Measurements from ENCODE around the gene UNC119B.
A peak's percentile ranks its signal among the peaks of the same experiment; 100 is the strongest.

Gene UNC119B

GRCh38 chr12:120706029-120706428, 4.2 kb upstream of the UNC119B start:
- peaks cover 18% of the 10 kb centered on the region for H3K36me3 ChIP-seq (ENCODE audit: insufficient read depth, low read length)
- H3K9ac ChIP-seq (ENCODE audit: low read length) = no peak overlapping the region
- H3K4me3 ChIP-seq (ENCODE audit: low read depth in 1 of 2, low read length in 2 of 2) = no peak overlapping the region
- H3K9me3 ChIP-seq (ENCODE audit: low read length) = no peaks in the 10 kb centered on the region
- H3K27ac ChIP-seq (ENCODE audit: low read depth, low read length) = no peak overlapping the region
- no peaks in the 10 kb centered on the region for H3K27me3 ChIP-seq (ENCODE audit: control insufficient read depth in 1 of 2, insufficient read depth in 2 of 2, low read length in 2 of 2)
- peaks cover 7% of the 10 kb centered on the region for H3K4me1 ChIP-seq (ENCODE audit: insufficient read depth, low read length)

GRCh38 chr12:120708651-120709050, 1.6 kb upstream of the UNC119B start:
- peaks cover 8% of the 10 kb centered on the region for H3K36me3 ChIP-seq (ENCODE audit: insufficient read depth, low read length)
- no peaks in the 10 kb centered on the region for H3K9me3 ChIP-seq (ENCODE audit: low read length)
- H3K27me3 ChIP-seq (ENCODE audit: control insufficient read depth in 1 of 2, insufficient read depth in 2 of 2, low read length in 2 of 2) = no peaks in the 10 kb centered on the region
- H3K27ac ChIP-seq (ENCODE audit: low read depth, low read length) = no peak overlapping the region
- H3K9ac ChIP-seq (ENCODE audit: low read length) = no peak overlapping the region
- peaks cover 19% of the 10 kb centered on the region for H3K4me1 ChIP-seq (ENCODE audit: insufficient read depth, low read length)
- no peak overlapping the region for H3K4me3 ChIP-seq (ENCODE audit: low read depth in 1 of 2, low read length in 2 of 2)

- Histone ChIP-seq H3K4me1 (ENCODE audit: insufficient read depth, low read length) (peaks cover 23% of the 10 kb centered on the region), H3K27me3 (ENCODE audit: control insufficient read depth in 1 of 2, insufficient read depth in 2 of 2, low read length in 2 of 2) (no peaks in the 10 kb centered on the region), H3K9ac (ENCODE audit: low read length) (peak overlapping the region; percentile 59), H3K27ac (ENCODE audit: low read depth, low read length) (peak overlapping the region; percentile 85), H3K4me3 (ENCODE audit: low read depth in 1 of 2, low read length in 2 of 2) (peak overlapping the region; percentile 67 to 68), H3K36me3 (ENCODE audit: insufficient read depth, low read length) (peaks cover 23% of the 10 kb centered on the region), H3K9me3 (ENCODE audit: low read length) (no peaks in the 10 kb centered on the region)
Observed at GRCh38 chr12:120710805-120711296, 593 bp downstream of the UNC119B start.

- Histone ChIP-seq H3K4me3 (ENCODE audit: low read depth in 1 of 2, low read length in 2 of 2) (peak overlapping the region; percentile 67 to 68), H3K9me3 (ENCODE audit: low read length) (no peaks in the 10 kb centered on the region), H3K36me3 (ENCODE audit: insufficient read depth, low read length) (peaks cover 29% of the 10 kb centered on the region), H3K27ac (ENCODE audit: low read depth, low read length) (peak overlapping the region; percentile 85), H3K27me3 (ENCODE audit: control insufficient read depth in 1 of 2, insufficient read depth in 2 of 2, low read length in 2 of 2) (no peaks in the 10 kb centered on the region), H3K9ac (ENCODE audit: low read length) (no peak overlapping the region), H3K4me1 (ENCODE audit: insufficient read depth, low read length) (peaks cover 23% of the 10 kb centered on the region)
Observed at GRCh38 chr12:120711411-120711810, 1.2 kb downstream of the UNC119B start.

- Histone ChIP-seq H3K4me1 (ENCODE audit: insufficient read depth, low read length) (peaks cover 23% of the 10 kb centered on the region), H3K9ac (ENCODE audit: low read length) (no peak overlapping the region), H3K27ac (ENCODE audit: low read depth, low read length) (no peak overlapping the region), H3K4me3 (ENCODE audit: low read depth in 1 of 2, low read length in 2 of 2) (no peak overlapping the region), H3K27me3 (ENCODE audit: control insufficient read depth in 1 of 2, insufficient read depth in 2 of 2, low read length in 2 of 2) (no peaks in the 10 kb centered on the region), H3K36me3 (ENCODE audit: insufficient read depth, low read length) (peaks cover 38% of the 10 kb centered on the region), H3K9me3 (ENCODE audit: low read length) (no peaks in the 10 kb centered on the region)
Observed at GRCh38 chr12:120712610-120713009, 2.4 kb downstream of the UNC119B start.

GRCh38 chr12:120713861-120714482, 3.7 kb downstream of the UNC119B start:
- Histone ChIP-seq H3K9ac (ENCODE audit: low read length) (no peak overlapping the region), H3K36me3 (ENCODE audit: insufficient read depth, low read length) (peaks cover 49% of the 10 kb centered on the region), H3K4me3 (ENCODE audit: low read depth in 1 of 2, low read length in 2 of 2) (no peak overlapping the region), H3K9me3 (ENCODE audit: low read length) (no peaks in the 10 kb centered on the region), H3K27ac (ENCODE audit: low read depth, low read length) (no peak overlapping the region), H3K27me3 (ENCODE audit: control insufficient read depth in 1 of 2, insufficient read depth in 2 of 2, low read length in 2 of 2) (no peaks in the 10 kb centered on the region), H3K4me1 (ENCODE audit: insufficient read depth, low read length) (peaks cover 23% of the 10 kb centered on the region)

GRCh38 chr12:120718055-120718454, 7.8 kb downstream of the UNC119B start:
- no peak overlapping the region for H3K27ac ChIP-seq (ENCODE audit: low read depth, low read length)
- H3K27me3 ChIP-seq (ENCODE audit: control insufficient read depth in 1 of 2, insufficient read depth in 2 of 2, low read length in 2 of 2) = no peaks in the 10 kb centered on the region
- no peaks in the 10 kb centered on the region for H3K9me3 ChIP-seq (ENCODE audit: low read length)
- no peak overlapping the region for H3K4me3 ChIP-seq (ENCODE audit: low read depth in 1 of 2, low read length in 2 of 2)
- H3K36me3 ChIP-seq (ENCODE audit: insufficient read depth, low read length) = peaks cover 84% of the 10 kb centered on the region
- no peak overlapping the region for H3K9ac ChIP-seq (ENCODE audit: low read length)
- H3K4me1 ChIP-seq (ENCODE audit: insufficient read depth, low read length) = peaks cover 10% of the 10 kb centered on the region

GRCh38 chr12:120719072-120719471, 8.8 kb downstream of the UNC119B start:
- Histone ChIP-seq H3K9ac (ENCODE audit: low read length) (no peak overlapping the region), H3K4me1 (ENCODE audit: insufficient read depth, low read length) (peaks cover 6% of the 10 kb centered on the region), H3K9me3 (ENCODE audit: low read length) (no peaks in the 10 kb centered on the region), H3K36me3 (ENCODE audit: insufficient read depth, low read length) (peaks cover 84% of the 10 kb centered on the region), H3K27ac (ENCODE audit: low read depth, low read length) (no peak overlapping the region), H3K27me3 (ENCODE audit: control insufficient read depth in 1 of 2, insufficient read depth in 2 of 2, low read length in 2 of 2) (no peaks in the 10 kb centered on the region), H3K4me3 (ENCODE audit: low read depth in 1 of 2, low read length in 2 of 2) (no peak overlapping the region)

GRCh38 chr12:120719496-120720233, 9.4 kb downstream of the UNC119B start:
- H3K9me3 ChIP-seq (ENCODE audit: low read length) = no peaks in the 10 kb centered on the region
- H3K4me1 ChIP-seq (ENCODE audit: insufficient read depth, low read length) = peaks cover 7% of the 10 kb centered on the region
- no peak overlapping the region for H3K9ac ChIP-seq (ENCODE audit: low read length)
- H3K27ac ChIP-seq (ENCODE audit: low read depth, low read length) = no peak overlapping the region
- no peaks in the 10 kb centered on the region for H3K27me3 ChIP-seq (ENCODE audit: control insufficient read depth in 1 of 2, insufficient read depth in 2 of 2, low read length in 2 of 2)
- H3K36me3 ChIP-seq (ENCODE audit: insufficient read depth, low read length) = peaks cover 82% of the 10 kb centered on the region
- H3K4me3 ChIP-seq (ENCODE audit: low read depth in 1 of 2, low read length in 2 of 2) = no peak overlapping the region

GRCh38 chr12:120720234-120720986, 10.2 kb downstream of the UNC119B start:
- H3K27ac ChIP-seq (ENCODE audit: low read depth, low read length) = no peak overlapping the region
- H3K27me3 ChIP-seq (ENCODE audit: control insufficient read depth in 1 of 2, insufficient read depth in 2 of 2, low read length in 2 of 2) = no peaks in the 10 kb centered on the region
- peaks cover 14% of the 10 kb centered on the region for H3K4me1 ChIP-seq (ENCODE audit: insufficient read depth, low read length)
- H3K9me3 ChIP-seq (ENCODE audit: low read length) = no peaks in the 10 kb centered on the region
- no peak overlapping the region for H3K9ac ChIP-seq (ENCODE audit: low read length)
- H3K36me3 ChIP-seq (ENCODE audit: insufficient read depth, low read length) = peaks cover 77% of the 10 kb centered on the region
- no peak overlapping the region for H3K4me3 ChIP-seq (ENCODE audit: low read depth in 1 of 2, low read length in 2 of 2)

GRCh38 chr12:120720987-120721801, 10.9 kb downstream of the UNC119B start:
- Histone ChIP-seq H3K9me3 (ENCODE audit: low read length) (no peaks in the 10 kb centered on the region), H3K36me3 (ENCODE audit: insufficient read depth, low read length) (peaks cover 74% of the 10 kb centered on the region)

More at GRCh38 chr12:120720987-120721801, 10.9 kb downstream of the UNC119B start:
- Histone ChIP-seq H3K27me3 (ENCODE audit: control insufficient read depth in 1 of 2, insufficient read depth in 2 of 2, low read length in 2 of 2) (no peaks in the 10 kb centered on the region), H3K9ac (ENCODE audit: low read length) (no peak overlapping the region), H3K27ac (ENCODE audit: low read depth, low read length) (no peak overlapping the region), H3K4me3 (ENCODE audit: low read depth in 1 of 2, low read length in 2 of 2) (no peak overlapping the region), H3K4me1 (ENCODE audit: insufficient read depth, low read length) (peaks cover 14% of the 10 kb centered on the region)
